GM10266 (cell line): ENCODE data around the gene SOST.

ENCODE experiments used
- DNase-seq: peaks from one replicate; pipeline ENCODE4 v3.0.0; 2012; ENCODE audit errors: extremely low spot score
- TF ChIP-seq, protein P1 (sequence below): IDR thresholded peaks from 2 replicates; pipeline ENCODE4 v1.5.1; 2012; ENCODE audit warnings: mild to moderate bottlenecking, low read depth; ENCODE audit not compliant: control insufficient read depth, insufficient read depth; ENCODE audit errors: missing control alignments

SOST gene

DNA sequence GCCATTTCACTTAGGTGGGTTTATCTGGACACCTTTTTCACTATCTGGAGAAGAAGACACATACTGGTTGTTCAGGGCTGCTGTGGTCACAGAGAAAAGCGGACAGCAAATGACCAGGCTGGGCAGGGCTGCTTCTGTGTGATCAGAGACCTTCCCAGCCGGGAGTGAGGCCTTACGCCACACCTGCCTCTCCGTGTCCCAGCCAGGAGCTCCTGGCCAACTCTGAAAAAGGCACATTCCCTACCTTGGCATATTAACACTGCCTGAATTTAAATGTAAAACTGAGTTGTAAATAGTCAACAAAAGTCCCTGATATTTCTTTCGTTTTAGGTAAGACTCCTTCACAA is 9.1 kb upstream of the SOST start:
- TF ChIP-seq, protein P1, sequence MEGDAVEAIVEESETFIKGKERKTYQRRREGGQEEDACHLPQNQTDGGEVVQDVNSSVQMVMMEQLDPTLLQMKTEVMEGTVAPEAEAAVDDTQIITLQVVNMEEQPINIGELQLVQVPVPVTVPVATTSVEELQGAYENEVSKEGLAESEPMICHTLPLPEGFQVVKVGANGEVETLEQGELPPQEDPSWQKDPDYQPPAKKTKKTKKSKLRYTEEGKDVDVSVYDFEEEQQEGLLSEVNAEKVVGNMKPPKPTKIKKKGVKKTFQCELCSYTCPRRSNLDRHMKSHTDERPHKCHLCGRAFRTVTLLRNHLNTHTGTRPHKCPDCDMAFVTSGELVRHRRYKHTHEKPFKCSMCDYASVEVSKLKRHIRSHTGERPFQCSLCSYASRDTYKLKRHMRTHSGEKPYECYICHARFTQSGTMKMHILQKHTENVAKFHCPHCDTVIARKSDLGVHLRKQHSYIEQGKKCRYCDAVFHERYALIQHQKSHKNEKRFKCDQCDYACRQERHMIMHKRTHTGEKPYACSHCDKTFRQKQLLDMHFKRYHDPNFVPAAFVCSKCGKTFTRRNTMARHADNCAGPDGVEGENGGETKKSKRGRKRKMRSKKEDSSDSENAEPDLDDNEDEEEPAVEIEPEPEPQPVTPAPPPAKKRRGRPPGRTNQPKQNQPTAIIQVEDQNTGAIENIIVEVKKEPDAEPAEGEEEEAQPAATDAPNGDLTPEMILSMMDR = no peak
- no peak for DNase-seq

- TF ChIP-seq, protein P1 = no peak
- DNase-seq = no peak
Observed at GRCh38 chr17:43767053-43767712, 8.6 kb upstream of the SOST start.

GRCh38 chr17:43766413-43767052 is 7.9 kb upstream of the SOST start:
- DNase-seq = no peak
- TF ChIP-seq, protein P1 = peak; percentile 79

DNA sequence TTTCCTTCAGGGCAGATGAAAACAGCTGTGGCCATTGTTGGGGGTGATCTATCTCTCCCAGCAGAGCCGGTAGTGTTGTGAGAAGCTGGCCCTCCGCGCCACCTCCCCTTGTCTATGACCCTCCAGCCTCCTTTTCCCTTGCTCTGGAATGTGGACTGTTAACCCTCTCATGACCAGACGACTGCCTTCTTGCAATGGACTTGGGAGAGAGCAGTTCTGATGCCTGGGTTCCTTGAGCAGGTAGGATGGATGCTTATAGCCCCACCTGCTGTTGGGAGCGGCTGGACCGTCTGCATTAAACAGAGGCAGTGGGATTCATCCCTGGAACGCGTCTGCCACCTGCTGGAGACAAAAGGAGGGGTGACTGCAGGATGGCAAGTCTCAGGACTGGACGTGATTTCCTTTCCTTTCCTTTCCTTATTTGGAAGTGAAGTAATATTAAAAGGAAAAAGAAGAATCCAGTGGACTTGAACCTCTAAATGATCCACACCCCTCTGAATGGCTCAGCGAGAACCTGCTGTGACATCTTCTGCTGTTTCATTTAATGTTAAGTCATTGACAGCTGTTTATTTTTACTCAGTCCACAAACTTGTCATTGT is 1.8 kb upstream of the SOST start:
- peak; percentile 93 for DNase-seq
- TF ChIP-seq, protein P1 = peak; percentile 99

- TF ChIP-seq, protein P1 = no peak
- DNase-seq = no peak
Observed at GRCh38 chr17:43759836-43760235, 1.2 kb upstream of the SOST start.

DNA sequence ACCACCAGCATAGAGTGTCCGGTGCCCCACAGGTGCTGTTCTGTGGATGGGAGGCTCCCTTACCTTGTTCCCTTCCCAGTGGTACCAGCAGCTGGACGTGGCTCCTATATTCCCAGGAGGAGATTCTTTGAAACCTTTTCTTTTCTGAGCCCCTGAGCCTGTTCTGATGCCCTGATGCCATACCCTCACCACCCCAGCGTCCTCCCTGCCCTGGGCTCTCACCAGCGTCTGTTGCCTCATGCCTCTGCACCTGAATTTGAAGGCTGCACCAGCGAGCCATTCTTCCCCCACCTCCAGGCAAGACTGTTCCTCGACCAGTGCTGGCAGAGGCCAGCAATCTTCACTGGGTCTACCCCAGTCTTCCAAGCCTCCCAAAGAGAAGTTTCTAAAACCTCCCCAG is 505 bp downstream of the SOST start:
- TF ChIP-seq, protein P1 = no peak
- no peak for DNase-seq

GRCh38 chr17:43757171-43757660 is 1.4 kb downstream of the SOST start:
- TF ChIP-seq, protein P1 = no peak
- DNase-seq = no peak
